NCI-H1048 (cell line): Measurements from ENCODE around the gene MYOG.

Source experiments
- DNase-seq: peaks from one replicate; lab custom pipeline; 2025; lab: John Stamatoyannopoulos, UW

Gene MYOG

DNA sequence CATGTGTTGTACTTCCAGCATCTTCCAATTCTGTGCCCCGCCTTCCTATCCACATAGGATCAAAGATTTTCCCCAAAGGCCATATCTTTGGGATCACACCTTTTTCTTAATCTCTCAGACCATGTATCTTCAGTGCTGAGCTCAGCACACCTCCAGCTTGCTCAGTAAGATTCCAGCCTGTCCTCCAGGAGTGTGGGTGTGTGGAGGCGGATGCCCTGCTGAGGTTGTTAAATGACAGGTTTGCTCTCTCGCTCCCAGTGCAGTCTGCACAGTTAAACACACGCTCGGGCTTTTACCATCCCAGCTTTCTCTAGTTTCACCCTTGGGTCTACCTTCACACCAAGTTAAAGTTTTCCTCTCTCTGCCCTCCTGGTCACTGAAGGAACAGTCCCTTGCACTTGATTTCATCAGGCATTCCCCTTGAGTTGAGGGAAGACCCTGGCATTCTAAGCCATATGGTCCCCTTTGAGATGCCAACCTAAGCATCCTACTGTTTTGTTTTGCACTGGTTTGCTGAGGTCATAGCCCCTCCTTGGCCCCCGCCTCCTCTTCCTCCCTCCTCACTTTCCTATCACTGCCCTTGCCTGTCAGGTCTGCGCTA is 13.7 kb downstream of the MYOG start:
- DNase-seq, result no peak

DNA sequence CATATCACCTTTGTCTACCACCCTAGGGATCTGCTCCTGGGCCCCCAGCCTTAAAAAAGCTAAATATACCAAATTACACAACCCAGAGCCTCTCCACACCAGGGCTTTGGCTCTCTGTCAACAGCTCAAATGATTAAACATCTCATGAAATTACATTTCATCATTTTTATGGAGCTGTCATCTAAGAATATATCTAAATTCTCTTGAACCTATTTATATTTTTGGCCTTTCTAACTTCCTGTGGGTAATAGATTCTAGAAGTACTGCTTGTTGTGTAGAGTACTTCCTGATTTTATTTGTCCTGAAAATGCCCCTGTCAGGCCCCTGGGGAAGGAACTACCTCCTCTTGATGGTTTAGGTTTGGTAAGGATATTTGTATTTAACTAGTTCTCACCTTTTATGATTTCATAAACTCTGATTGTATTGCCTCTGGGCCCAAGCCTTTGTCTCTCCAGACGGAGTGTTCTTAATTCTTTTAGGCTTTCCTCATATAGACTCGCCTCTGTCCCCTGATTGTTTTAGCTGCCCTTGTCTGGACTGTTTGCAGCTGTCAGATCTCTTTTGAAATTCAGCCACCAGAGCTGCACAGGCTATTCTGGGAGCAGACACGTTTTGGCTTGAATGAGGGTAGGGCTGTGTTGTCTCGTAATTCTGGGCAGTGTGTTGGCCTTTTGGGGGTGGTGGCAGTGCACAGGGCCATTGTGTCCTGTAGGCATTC is 16.6 kb downstream of the MYOG start:
- DNase-seq, result no peak

DNA sequence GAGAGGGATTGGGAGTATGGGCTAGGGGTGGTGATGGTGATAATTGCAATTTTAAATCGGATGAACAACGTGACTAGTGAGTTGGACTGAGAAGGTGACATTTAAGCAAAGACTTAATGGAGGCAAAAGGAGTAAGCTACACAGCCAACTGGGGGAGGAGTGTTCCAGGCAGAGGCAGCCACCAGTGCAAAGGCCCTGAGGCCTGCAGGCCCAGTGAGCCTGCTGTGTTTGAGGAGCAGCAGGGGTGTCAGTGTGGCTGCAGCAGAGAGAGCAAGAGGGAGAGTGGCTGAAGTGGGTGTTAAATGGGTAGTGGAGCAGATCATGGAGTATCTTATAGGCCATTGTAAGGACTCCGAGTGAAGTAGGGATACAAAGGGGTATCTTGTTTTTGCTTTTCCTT is 18.8 kb downstream of the MYOG start:
- no peak for DNase-seq

DNA sequence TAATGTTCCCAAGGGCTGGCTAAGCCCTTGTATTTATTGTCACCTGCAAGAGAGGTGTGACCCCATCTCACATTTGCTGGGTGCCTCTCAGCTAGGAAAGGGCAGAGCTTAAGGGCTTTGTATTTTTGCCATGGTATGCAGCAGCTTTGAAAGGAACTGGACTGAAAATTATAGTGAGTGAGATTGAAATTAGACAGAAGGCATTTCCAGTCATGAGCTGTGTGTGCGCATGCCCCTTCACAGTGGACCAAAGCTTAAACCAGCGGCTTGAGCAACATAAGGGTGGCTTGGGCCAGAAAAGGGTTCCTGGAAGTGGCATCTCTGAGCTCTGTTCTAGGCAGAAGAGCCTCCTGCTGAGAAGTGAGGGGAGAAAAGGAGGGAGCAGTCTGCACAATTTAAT is 19.8 kb downstream of the MYOG start:
- no peak for DNase-seq

DNA sequence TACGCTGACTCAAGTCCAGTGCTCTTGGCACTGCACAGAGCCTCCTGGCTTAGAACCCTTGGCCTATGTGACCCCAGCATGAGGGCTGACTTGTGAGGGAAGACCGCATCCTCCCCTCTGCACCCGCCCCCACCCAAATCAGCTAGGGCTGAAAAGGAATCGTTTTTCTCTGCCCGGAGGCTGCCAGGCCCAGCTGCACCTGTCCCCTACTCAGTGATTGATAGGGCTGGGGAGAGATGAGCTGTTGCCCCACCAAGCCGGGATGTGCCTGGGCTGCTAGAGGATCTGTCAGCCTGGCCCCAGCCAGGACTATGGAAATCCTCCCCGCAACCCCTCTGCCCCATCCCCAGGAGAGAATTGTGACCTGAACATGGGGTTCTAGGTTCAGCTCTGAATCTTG is 20.6 kb downstream of the MYOG start:
- DNase-seq, result no peak

DNA sequence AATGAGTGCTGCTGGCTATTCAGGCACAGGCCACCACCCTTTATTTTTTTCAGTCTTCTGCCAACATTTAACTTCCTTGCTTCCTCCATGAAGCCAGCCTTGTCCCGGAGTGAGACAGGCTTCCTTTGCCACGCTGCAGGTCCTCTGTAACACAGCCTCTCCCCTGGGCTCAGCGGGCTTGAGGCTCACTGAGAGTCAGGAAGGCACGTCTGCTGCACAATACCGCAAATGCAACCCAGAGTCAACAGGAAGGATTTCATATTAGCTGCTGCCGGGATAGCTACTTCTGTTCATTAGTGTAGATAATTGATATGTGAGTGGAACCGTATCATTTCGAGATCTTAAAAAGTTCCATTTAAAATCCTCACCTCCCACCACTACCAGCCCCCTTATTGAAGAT is 22.5 kb downstream of the MYOG start:
- DNase-seq, result no peak

DNA sequence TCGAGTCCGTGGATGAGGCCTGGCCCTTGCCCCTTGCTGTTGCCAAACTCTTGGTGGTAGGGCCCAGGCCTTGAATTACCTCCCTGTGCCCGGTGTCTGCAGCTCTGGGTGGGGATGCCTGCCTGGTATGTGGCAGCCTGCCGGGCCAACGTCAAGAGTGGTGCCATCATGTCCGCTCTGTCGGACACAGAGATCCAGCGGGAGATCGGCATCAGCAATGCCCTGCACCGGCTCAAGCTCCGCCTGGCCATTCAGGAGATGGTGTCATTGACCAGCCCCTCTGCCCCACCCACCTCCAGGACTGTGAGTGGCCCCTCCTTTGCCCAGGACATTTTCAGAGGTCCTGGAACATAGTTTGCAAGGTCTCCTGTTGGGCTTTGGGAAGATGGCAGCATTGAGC is 25.7 kb downstream of the MYOG start:
- no peak for DNase-seq

DNA sequence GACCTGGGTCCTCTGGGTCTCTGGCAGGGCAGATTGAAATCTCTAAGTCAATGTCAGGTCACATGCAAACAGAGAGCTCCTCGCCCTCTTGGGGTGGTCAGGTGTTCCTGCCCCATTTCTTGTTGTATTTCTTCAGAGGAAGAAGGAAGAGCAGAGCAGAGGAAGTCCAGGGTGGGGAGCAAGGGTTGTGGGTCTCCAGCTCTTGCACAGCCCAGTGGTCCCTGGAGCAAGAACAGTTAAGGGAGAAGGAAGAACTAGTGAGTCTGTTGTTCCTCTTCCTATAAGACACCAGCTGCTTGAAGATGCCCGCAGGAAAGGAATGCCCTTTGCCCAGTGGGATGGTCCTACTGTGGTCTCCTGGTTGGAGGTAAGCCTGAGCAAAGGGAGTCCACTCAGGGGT is 26.3 kb downstream of the MYOG start:
- DNase-seq, result no peak

DNA sequence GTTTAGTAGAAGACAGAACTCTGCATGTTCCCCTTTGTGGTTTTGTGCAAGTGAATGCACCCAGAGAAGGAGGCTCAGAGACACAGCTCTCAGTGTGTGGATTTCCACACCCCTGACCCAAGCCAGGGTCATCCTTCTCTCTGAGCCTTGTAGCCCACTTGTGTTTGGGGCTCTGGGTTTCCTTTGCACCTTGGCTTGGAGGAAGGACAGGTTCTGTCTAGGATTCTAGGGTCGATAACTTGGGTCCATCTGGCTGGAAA is 27.2 kb downstream of the MYOG start:
- DNase-seq, result no peak

DNA sequence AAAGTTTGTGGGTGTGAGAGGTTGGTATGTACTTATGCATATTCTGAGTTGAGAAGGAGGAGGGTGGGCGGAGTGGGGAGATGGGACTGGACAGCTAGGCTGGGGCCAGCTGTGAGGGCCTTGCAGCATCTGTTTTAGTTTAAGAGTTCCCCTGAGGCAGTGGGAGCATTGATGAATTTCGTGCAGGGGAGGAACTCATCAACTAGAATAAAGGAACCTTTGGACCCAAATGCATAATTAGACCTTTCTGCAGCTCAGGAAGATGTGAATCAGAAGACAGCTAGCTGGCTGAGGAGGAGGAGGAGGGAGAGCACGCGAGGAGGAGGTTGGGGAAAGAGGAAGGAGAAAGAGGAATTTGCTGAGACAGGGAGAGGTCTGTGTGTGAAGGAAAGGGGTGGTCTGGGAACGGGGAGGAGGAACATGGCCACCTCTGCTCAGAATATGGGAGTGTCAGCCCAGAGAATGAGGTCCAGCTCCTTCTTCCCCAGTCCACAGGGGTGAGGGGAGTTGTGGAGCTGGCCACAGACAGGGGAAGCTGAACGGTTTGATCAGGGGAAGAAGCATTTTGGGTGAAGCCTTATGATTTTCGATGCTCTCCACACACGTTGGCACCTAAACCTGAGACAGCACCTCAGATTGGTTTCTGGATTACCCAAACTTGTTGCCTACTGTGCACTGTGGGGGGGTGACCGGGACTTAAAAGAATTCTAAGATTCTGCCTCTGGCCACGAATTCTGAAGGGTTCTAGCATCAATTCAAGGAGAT is 27.7 kb downstream of the MYOG start:
- no peak for DNase-seq

DNA sequence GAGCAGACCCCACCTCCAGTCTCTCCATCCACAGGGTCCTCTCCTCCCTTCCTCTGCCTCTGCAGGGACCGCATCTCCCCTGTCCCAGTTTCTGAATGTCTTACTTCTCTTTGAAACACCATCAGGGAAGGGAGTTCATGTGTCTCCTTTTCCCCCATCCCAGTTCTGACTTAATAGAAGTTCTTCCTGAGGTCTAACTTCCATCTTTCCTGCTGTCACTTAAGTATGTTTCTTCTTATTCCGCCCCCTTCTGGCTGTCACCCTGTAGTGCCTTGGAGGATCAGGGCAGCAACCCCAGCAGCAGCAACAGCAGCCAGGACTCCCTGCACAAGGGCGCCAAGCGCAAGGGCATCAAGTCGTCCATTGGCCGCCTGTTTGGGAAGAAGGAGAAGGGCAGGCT is 29.3 kb downstream of the MYOG start:
- no peak for DNase-seq

DNA sequence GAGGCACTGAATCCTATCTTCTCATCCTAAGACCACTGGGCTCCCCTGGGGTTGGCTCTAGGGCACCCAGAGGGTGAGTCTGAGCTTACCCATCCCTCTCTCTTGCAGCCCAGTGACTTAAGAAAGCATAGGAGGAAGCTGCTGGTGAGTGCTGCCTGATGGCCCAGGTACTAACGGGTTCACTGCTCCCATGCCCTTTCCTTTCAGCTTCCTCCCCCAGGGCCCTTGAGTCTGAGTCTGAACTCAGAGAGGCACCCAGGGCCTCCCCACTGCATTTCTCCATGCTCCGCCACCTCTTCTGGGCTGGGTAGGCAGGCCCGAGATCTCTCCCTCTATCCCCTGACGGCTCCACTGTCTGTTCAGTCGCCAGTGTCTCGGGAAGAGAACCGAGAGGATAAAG is 29.8 kb downstream of the MYOG start:
- DNase-seq, result no peak

DNA sequence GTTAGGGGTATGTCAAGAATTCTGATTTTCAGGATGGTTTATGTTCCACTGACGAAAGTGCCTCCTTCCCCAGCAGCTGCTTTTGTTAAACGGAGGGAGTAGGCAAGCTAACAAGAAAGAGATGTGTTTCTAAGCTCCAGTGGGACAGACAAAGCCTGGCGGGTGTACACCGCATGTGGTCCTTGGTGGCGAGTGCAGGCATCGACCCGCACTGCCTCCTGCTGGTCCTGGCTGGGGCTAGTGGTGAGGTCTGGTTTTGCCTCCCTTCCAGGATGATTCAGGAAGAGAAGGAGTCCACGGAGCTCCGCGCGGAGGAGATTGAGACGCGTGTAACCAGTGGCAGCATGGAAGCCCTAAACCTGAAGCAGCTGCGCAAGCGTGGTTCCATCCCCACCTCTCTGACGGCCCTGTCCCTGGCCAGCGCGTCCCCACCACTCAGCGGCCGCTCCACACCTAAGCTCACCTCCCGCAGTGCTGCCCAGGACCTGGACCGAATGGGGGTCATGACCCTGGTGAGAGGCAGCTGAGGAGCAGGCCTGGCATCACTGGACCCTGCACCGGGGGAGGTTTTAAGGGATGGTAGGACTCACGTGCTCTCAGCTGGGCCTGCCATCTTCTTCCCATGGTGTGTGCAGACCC is 30.5 kb downstream of the MYOG start:
- DNase-seq, result no peak

DNA sequence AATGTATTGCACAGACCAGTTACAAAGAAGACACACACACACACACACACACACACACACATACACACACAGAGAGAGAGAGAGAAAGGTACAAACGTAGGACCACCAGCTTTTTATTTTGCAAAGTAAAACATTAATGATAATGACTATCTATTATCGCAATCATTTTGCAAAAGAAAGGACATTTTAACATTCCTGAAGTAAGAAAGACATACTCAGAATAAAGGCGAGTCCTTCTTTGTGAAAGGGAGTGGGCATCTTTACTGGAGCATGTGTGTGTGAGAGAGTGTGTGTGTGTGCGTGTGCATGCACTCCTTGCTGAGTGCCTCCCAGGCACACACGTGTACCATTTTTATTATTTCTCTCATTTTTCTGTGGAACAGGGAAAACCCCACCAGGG is 31.2 kb downstream of the MYOG start:
- DNase-seq, result no peak

DNA sequence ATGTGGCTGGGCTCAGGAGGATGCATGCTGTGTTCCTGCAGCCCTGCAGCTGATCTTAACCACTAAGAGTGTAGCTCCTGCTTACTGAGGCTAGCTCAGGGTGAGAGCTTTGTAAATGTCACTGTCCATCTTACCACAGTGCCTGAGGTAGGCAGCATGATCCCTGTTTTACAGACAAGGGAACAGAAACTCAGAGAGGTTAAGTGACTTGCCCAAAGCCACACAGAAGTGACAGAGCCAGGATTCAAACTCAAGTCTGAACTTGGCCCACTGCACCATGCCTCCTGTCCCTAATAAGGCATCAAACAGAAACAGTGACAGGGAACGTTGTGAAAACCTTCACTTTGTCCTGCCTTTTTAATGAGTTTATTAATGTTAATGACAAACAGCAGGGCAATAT is 31.6 kb downstream of the MYOG start:
- no peak for DNase-seq

DNA sequence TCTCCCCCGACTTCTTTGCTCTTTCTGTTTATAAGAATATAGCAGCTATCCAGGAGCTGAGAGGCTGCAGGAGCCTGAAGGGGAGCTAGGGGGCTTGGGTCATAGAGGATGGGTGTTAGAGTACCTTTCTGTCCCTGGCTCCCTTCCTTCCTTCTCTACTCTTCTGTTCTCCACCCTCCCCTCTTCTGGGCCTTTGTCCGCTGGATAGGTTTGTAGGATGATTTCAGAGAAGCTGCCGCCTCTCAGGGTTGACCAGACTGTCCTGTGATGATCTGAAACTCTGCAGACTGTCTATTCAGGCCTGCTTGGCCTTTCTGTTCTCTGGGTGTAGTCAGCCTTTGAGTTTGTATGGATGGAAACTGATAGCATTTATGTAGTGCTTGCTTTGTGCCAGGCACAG is 33.2 kb downstream of the MYOG start:
- no peak for DNase-seq

DNA sequence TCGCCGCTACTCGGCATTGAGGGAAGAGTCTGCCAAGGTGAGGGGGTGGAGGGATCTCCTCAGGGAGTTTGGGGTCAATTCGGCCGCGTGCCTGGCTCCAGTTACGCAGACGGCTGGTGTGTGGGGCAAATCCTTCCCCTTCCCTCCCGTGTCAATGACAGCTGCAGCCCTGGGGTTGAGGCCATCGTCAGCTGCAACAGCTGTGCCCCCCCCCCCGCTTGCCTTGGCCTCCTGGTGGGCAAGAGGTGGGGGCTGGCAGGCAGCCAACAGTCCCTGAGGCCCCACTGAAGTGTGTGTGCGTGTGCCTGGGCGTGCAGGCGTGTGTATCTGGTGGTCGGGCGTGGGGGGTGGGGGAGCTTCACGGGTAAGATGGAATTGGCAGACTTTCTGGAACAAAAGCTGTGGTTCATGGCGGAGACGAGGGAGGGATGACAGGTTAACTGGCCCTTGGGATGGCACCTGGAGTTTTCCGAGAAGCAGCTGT is 33.9 kb downstream of the MYOG start:
- no peak for DNase-seq

DNA sequence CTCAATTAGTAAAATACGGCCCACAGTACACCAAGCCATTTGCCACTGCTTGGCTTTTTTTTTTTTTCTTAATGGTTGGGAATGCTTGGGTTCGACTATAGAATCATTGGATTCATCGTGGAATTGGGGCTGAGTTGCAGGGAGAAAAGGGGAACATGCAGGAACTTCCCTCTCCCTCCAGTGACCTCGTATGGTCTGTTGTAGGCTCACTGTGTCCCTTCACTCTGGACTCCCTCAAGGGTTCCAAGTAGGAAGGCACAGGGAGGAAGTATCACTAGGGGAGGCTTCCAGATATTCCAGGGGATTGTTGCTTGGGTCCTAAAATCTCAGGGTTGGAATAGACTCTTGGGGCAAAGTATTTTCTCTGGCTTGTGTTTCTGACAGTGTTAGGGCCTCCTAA is 35.0 kb downstream of the MYOG start:
- no peak for DNase-seq

DNA sequence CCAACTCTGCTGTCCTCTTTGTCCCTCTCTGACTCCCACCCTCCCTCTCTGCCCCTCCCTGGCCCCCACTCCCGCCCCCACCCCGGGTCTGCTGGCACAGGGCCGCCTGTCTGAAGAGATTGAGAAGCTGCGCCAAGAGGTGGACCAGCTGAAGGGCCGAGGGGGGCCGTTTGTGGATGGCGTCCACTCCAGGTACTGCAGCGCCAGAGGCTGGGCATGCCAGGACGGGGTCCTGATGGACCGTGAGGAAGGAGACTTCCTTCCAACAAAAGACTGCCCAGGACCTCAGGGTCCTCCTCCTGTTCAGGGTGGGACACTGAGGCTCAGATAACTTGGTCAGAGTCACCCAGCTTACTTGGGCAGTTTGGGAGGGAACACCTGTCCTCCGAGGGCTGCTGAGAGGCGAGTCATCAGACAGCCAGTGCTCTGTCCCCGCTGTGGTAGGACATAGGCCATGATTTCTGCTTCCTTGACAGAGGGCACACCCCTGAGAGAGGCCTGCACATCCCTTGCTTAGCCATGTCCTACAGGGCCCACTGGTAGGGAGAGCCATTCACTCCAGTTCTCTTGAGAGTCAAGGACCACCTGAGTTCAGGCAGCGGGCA is 36.1 kb downstream of the MYOG start:
- no peak for DNase-seq

DNA sequence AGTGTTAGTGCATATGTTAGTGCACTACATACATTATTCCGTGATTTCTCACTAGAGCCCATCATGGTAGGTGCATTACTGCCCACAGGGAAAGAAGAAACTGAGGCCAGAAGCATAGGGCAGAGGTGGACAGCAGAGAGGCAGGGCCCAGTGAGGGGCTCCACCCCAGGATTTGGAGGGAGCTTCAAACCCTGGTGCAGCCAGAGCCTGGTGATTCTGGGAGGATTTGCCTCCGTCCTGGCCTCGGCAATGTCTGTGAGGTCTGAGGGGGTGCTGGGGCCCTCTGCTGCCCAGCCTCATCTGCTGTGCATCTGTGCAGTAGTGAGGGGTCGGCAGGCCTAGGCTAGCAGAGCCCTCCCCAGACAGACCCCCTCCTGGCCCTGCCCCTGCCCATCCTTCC is 36.7 kb downstream of the MYOG start:
- DNase-seq, result no peak

DNA sequence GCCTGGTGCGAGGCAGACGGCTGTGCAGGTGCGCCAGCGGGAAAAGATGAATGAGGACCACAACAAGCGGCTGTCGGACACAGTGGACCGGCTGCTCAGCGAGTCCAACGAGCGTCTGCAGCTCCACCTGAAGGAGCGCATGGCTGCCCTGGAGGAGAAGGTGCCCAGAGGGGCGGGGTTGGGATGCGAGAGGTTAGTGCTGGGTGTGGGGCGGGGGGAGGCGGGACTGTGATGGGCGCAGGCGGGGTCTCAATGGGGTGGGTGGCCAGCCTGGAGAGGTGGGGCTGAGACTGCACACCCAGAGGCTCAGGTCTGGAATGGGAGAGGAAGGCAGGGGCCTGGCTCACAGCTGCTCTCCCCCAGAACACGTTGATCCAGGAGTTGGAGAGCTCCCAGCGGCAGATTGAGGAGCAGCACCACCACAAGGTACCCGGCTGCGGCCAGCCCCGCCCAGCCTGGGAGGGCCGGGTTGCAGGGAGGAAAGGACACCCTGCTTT is 37.2 kb downstream of the MYOG start:
- no peak for DNase-seq

DNA sequence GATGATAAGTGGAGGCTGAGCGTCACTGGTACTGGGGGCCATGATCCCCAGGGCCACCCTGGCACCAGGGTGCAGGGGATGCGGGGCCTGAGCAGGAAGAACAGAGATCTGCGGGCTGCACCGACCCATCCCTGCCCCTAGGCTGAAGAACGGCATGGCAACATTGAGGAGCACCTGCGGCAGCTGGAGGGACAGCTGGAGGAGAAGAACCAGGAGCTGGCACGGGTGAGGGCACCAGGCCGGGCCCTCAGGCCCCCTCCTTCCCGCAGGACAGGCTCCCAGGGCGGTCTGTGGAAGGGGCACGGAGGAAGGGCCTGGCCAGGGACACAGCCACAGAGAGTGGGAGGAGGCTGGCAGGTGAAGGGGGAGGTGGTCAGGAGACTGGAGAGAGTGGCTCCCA is 37.7 kb downstream of the MYOG start:
- DNase-seq, result no peak
